ENCODE measurements around the gene ALPL. TPM values are rescaled to one million over a fixed set of nuclear protein-coding genes. Genes with fewer than 3 reads are reported as not detected.

ALPL gene
- total RNA-seq, 1 experiment from 2014 or later, result 140 TPM

GRCh38 chr1:21593231-21593630 is 84.0 kb downstream of the ALPL start:
- POLR2A ChIA-PET, result no interaction called here
- Mint-ChIP-seq H3K27ac (no peak overlapping the region), H3K4me1 (peaks cover 18% of the 10 kb centered on the region), H3K36me3 (no peaks in the 10 kb centered on the region), H3K4me3 (no peak overlapping the region), H3K27me3 (ENCODE audit: low read depth) (peaks cover 3% of the 10 kb centered on the region; the same call in 1 of the 2 replicates), H3K9me3 (no peaks in the 10 kb centered on the region)
- no peak for TF ChIP-seq KAT7 (CRISPR knock-in tag; IDR thresholded peaks at IDR 0.05; ENCODE audit: borderline replicate concordance)
- TF ChIP-seq PRRX2 (CRISPR knock-in tag; IDR thresholded peaks at IDR 0.05), result no peak
- TF ChIP-seq MAX (CRISPR knock-in tag; IDR thresholded peaks at IDR 0.05), result no peak
- TF ChIP-seq IRF2 (CRISPR knock-in tag; IDR thresholded peaks at IDR 0.05; ENCODE audit: borderline replicate concordance, low read depth), result no peak
- no peak for TF ChIP-seq OVOL2 (CRISPR knock-in tag; IDR thresholded peaks at IDR 0.05; ENCODE audit: borderline replicate concordance)
- TF ChIP-seq E2F4 (CRISPR knock-in tag; IDR thresholded peaks at IDR 0.05; ENCODE audit: borderline replicate concordance, low read depth), result no peak
- TF ChIP-seq FOXJ3 (CRISPR knock-in tag; IDR thresholded peaks at IDR 0.05; ENCODE audit: borderline replicate concordance), result no peak
- TF ChIP-seq ATF2 (CRISPR knock-in tag; IDR thresholded peaks at IDR 0.05; ENCODE audit: borderline replicate concordance, low read depth), result no peak
- DNase-seq (ENCODE audit: low spot score) (no peak), ATAC-seq (no peak)
- CTCF ChIA-PET, result interaction anchor here (1.3 to 2.3 kb wide), 3 partner anchors 19 to 348 kb away, joined by 4 to 9 read pairs (median 6); no protein-coding TSS in a partner anchor

GRCh38 chr1:21594501-21594900 is 85.3 kb downstream of the ALPL start:
- no peak overlapping the region for H3K4me3 Mint-ChIP-seq
- no peak overlapping the region for H3K27ac Mint-ChIP-seq
- no peaks in the 10 kb centered on the region for H3K9me3 Mint-ChIP-seq
- TF ChIP-seq CBFB (CRISPR knock-in tag; IDR thresholded peaks at IDR 0.05; ENCODE audit: low read depth) (no peak), OVOL2 (CRISPR knock-in tag; IDR thresholded peaks at IDR 0.05; ENCODE audit: borderline replicate concordance) (no peak), FOXJ3 (CRISPR knock-in tag; IDR thresholded peaks at IDR 0.05; ENCODE audit: borderline replicate concordance) (no peak), HMGA2 (CRISPR knock-in tag; IDR thresholded peaks at IDR 0.05) (no peak), GTF2I (CRISPR knock-in tag; conservative IDR thresholded peaks at IDR 0.05) (no peak), SOX15 (CRISPR knock-in tag; IDR thresholded peaks at IDR 0.05) (no peak), ZSCAN18 (CRISPR knock-in tag; IDR thresholded peaks at IDR 0.05) (no peak), TEAD1 (CRISPR knock-in tag; IDR thresholded peaks at IDR 0.05) (no peak), ZNF416 (CRISPR knock-in tag; IDR thresholded peaks at IDR 0.05) (no peak), ZNF512 (CRISPR knock-in tag; IDR thresholded peaks at IDR 0.05; ENCODE audit: borderline replicate concordance) (no peak), GABPB1 (CRISPR knock-in tag; IDR thresholded peaks at IDR 0.05) (no peak), USF1 (CRISPR knock-in tag; IDR thresholded peaks at IDR 0.05) (no peak), ZNF263 (CRISPR knock-in tag; IDR thresholded peaks at IDR 0.05; ENCODE audit: low read depth) (no peak), SP1 (CRISPR knock-in tag; conservative IDR thresholded peaks at IDR 0.05) (no peak)
- DNase-seq (ENCODE audit: low spot score) (no peak), ATAC-seq (no peak)
- H3K4me1 Mint-ChIP-seq, result peaks cover 18% of the 10 kb centered on the region
- H3K27me3 Mint-ChIP-seq (ENCODE audit: low read depth), result no peaks in the 10 kb centered on the region
- no peaks in the 10 kb centered on the region for H3K36me3 Mint-ChIP-seq
- ChIA-PET CTCF (interaction anchor here (0.9 to 2.7 kb wide), 6 partner anchors 14 to 377 kb away, joined by 3 to 14 read pairs (median 5); no protein-coding TSS in a partner anchor), POLR2A (no interaction called here)
